Chondrocyte (in vitro differentiated cells): Measurements from ENCODE around the gene PAK4. TPM values are rescaled to one million over a fixed set of nuclear protein-coding genes. Genes with fewer than 3 reads are reported as not detected.

Experiments used
- DNase-seq: peaks from one replicate; pipeline ENCODE4 v3.0.0; 2021; ENCODE audit warnings: mixed read lengths, low spot score
- H3K27ac Mint-ChIP-seq: one replicate; pipeline ENCODE4 v1.8.0; 2021; ENCODE audit warnings: mild to moderate bottlenecking, moderate library complexity, mixed read lengths; ENCODE audit not compliant: unreplicated experiment
- H3K27me3 Mint-ChIP-seq: 2 replicates; pipeline ENCODE4 v1.8.0; 2021; ENCODE audit warnings: low read depth, mixed read lengths
- H3K36me3 Mint-ChIP-seq: 2 replicates; pipeline ENCODE4 v1.8.0; 2021; ENCODE audit warnings: low read depth, mixed read lengths
- H3K4me1 Mint-ChIP-seq: 2 replicates; pipeline ENCODE4 v1.8.0; 2021; ENCODE audit warnings: low read depth, mild to moderate bottlenecking, mixed read lengths
- H3K4me3 Mint-ChIP-seq: one replicate; pipeline ENCODE4 v1.8.0; 2021; ENCODE audit warnings: mild to moderate bottlenecking, moderate library complexity, mixed read lengths; ENCODE audit not compliant: unreplicated experiment
- H3K9me3 Mint-ChIP-seq: 2 replicates; pipeline ENCODE4 v1.8.0; 2021; ENCODE audit warnings: low read depth, mixed read lengths
- CTCF ChIP-seq: fragments of 200-600 bp; sonication (generic); IDR thresholded peaks from 2 replicates; pipeline ENCODE4 v1.5.0; 2021; ENCODE audit warnings: antibody characterized with exemption, mild to moderate bottlenecking, moderate library complexity
- total RNA-seq: library from RNA; stranded (reverse); gene quantifications from 3 replicates; pipeline ENCODE4 v1.2.1, GENCODE V29; 2021

The PAK4 gene
- total RNA-seq, 1 donor from 2014 or later, result 14.4 TPM

GRCh38 chr19:39127812-39128515 is 2.4 kb downstream of the PAK4 start:
- H3K4me3 Mint-ChIP-seq, result no peak overlapping the region
- peaks cover 1% of the 10 kb centered on the region for H3K36me3 Mint-ChIP-seq
- no peaks in the 10 kb centered on the region for H3K9me3 Mint-ChIP-seq
- H3K27me3 Mint-ChIP-seq, result no peaks in the 10 kb centered on the region
- no peak for TF ChIP-seq CTCF
- peaks cover 46% of the 10 kb centered on the region for H3K4me1 Mint-ChIP-seq
- peak overlapping the region; percentile 54 for H3K27ac Mint-ChIP-seq
- no peak for DNase-seq

GRCh38 chr19:39128516-39129079 is 3.0 kb downstream of the PAK4 start:
- TF ChIP-seq CTCF, result no peak
- no peaks in the 10 kb centered on the region for H3K9me3 Mint-ChIP-seq
- H3K4me1 Mint-ChIP-seq, result peaks cover 46% of the 10 kb centered on the region
- no peak for DNase-seq
- peak overlapping the region; percentile 54 for H3K27ac Mint-ChIP-seq
- H3K27me3 Mint-ChIP-seq, result no peaks in the 10 kb centered on the region
- H3K36me3 Mint-ChIP-seq, result peaks cover 1% of the 10 kb centered on the region
- no peak overlapping the region for H3K4me3 Mint-ChIP-seq

DNA sequence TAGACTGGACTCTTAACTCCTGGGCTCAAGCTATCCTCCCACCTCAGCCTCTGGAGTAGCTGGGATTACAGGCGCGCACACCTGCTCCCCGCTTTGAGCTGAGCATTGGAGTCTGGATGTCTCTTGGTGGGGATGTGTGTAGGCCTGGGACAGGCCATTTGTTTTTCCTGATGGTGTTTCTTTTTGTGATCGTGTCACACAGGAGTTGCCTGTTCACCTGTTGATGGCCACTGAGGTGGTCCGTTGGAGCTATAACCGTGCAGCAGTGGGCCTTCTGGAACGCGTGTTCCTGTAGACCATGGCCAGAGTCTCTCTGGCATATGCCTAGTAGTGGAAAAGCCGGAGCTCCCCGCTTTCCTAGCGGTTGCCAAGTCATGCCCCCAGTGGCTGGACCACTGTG is 3.5 kb downstream of the PAK4 start:
- no peak for TF ChIP-seq CTCF

DNA sequence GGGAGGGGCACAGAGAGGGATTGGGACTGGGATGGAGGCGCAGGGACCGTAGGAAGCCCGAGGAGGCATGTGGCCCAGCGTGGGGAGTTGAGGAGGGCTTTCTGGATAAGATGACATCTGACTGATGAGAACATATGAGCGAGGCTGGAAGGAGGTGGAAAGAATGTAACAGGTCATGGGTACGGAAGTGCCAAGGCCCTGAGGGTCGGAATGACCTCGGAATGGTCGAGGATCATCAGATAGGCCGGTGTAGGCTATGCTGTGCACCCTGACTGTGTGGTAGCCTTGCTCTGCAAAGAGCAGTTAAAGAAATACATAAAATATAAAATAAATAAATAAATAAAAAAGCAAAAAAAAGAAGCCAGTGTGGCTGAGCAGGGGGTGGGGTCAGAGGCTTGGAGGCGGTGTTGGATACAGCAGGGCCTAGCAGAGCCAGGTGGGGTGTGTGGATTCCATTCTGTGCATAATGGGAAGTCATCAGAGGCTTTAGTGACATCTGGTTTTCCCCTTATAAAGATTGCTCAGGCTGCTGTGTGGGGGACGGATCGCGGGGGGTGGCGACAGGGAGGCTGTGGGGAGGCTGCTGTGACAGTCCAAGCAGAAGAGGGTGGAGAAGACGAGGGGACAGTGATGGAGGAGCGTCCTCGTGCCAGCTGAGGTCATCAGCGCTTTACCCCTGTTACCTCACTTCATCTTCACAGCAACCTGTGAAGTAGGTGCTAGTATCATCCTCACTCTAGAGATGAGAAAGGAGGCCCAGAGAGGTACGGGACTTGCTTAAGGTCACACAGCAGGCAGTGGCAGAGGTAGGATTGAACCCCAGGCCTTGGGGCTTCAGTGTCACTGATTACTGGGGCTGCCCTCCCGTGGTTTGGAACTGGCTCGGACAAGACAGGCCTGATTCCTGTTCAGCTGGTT is 5.0 kb downstream of the PAK4 start:
- Mint-ChIP-seq H3K4me1 (peaks cover 41% of the 10 kb centered on the region), H3K27ac (peak overlapping the region; percentile 32), H3K27me3 (no peaks in the 10 kb centered on the region), H3K4me3 (no peak overlapping the region), H3K9me3 (no peaks in the 10 kb centered on the region), H3K36me3 (peaks cover under 1% of the 10 kb centered on the region)
- TF ChIP-seq CTCF, result no peak
- no peak for DNase-seq

More for the DNA sequence above, 3.5 kb downstream of the PAK4 start:
- H3K27me3 Mint-ChIP-seq, result no peaks in the 10 kb centered on the region
- peaks cover 1% of the 10 kb centered on the region for H3K36me3 Mint-ChIP-seq
- no peaks in the 10 kb centered on the region for H3K9me3 Mint-ChIP-seq
- H3K4me1 Mint-ChIP-seq, result peaks cover 46% of the 10 kb centered on the region
- H3K27ac Mint-ChIP-seq, result no peak overlapping the region
- DNase-seq, result no peak
- H3K4me3 Mint-ChIP-seq, result no peak overlapping the region

- no peak overlapping the region for H3K4me3 Mint-ChIP-seq
- TF ChIP-seq CTCF, result no peak
- no peaks in the 10 kb centered on the region for H3K36me3 Mint-ChIP-seq
- no peaks in the 10 kb centered on the region for H3K9me3 Mint-ChIP-seq
- peaks cover 41% of the 10 kb centered on the region for H3K4me1 Mint-ChIP-seq
- no peak for DNase-seq
- H3K27ac Mint-ChIP-seq, result no peak overlapping the region
- H3K27me3 Mint-ChIP-seq, result no peaks in the 10 kb centered on the region
Observed at GRCh38 chr19:39131255-39131755, 5.7 kb downstream of the PAK4 start.
